HG03469 (cell line): ENCODE data around the gene XXYLT1.
"Not testable (repeated sequence)": the region's sequence is repeated elsewhere in the genome, so short reads cannot be mapped to it uniquely, and the experiment has no call there.

Experiments
- ATAC-seq: cut with Tn5 transposase; IDR thresholded peaks from one replicate; pipeline ENCODE4 v1.9.1; 2021; ENCODE audit warnings: mild to moderate bottlenecking, moderate library complexity, moderate number of reproducible peaks; ENCODE audit not compliant: unreplicated experiment

The XXYLT1 gene

DNA sequence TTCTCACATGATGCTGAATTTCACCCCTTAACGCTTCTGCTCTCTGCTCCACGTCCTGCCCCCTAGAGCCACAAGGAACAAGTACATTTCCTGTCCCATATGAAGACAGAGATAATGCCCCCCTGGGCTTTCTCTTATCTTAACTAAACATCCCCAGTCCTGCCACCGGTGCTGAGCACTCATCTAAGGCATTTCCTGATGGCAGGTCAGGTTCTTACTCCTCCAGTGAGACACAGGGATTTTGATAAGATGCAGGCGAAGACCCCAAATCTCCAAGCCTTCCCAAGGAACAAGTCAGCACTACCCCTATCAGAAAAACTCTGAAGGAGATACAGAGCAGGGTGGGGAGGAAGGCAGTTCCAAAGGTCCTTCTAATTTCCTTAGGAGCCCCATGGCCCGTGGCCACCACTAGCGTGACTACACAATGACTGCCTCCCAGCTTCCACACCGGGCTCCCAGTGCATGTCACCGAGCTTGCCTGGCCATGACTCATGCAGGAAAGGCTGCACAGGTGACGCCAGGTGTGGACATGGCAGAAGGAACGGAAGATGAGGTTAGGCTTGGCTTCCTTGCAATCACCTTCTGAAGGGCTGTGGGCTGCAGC lies 152.9 kb downstream of the XXYLT1 start:
- ATAC-seq, result no peak

- no peak for ATAC-seq
Observed at GRCh38 chr3:195116407-195117185, 154.4 kb downstream of the XXYLT1 start.

GRCh38 chr3:195115600-195116406 lies 155.2 kb downstream of the XXYLT1 start:
- no peak for ATAC-seq

DNA sequence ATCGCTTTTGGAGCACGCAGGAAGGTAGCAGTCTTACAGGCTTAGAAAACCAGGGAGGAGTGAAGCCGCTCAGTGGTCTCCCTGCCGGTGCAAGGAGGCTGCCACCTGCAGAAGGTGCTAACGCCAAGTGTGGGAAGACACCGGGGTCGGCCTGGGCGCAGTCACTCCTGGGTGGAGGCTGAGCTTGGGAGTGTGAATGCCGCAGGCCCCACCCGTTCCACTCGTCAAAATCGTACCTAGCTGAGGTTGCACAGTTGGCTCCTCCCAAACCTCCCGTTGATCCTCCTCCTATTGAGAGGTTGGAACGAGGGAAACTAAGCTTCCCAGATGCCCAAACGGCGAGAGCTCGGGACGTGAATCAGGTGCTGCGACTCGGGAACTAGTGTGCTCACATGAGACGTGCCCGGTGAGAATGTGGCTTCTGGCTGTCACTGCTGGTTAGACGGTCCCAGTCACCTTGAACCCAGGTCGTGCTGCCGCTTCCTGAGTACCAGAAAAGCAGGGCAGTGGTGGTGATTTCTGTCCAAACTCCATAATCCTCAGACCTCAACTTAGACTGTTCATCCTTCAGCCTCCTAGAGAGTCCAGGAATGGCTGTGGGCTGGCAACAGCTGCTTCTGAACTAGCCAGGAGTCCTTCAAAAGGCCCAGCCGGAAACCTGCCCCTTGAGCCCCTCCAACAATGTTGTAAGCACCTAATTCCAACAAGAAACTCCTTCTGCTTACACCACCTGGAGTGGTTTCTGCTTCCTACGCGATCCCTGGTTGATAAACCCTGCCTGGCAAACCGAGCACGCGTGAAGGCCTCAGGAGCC lies 156.0 kb downstream of the XXYLT1 start:
- ATAC-seq, result no peak

DNA sequence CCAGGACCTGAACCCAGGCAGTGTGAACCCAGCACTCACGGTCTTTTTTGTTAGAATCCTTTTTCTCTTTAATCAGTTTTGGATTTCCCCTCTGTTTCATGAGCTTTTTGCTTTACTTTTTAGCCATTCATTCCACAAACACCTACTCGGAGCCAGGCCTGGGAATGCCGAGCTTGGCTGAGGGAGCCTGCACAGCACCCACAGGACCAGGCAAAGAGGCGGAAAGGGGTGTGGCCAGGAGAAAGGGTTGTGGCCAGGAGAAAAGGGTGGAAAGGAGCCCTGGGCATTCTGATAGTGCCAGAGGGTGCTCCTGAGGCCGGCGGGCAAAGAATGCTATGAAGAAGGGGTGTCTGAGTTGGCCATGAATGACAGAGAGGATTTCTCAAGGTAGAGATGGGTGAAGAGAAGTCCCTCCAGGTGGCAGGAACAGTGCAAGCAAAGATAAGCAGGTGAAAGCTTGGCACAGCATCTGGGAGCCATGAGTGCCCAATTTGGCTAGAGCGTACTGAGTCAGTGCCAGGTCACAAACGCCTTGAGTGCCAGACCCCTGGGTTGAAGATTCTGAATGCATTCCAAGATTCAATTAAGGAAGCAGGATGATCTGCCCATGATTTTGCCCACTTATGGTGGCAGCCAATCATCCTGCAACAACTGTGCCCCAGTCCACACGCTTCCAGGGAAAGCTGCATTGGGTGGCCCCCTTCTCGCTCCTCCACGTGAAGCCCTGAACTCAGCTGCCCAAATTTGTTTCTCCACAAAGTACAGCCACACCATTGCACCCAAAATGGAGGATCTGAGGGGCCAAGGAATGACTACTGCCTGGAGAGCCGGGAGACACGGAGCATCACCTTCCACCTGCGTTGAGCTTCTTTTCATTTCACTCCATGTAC lies 157.2 kb downstream of the XXYLT1 start:
- ATAC-seq, result no peak

- ATAC-seq, result no peak
Observed at GRCh38 chr3:195113048-195113447, 157.9 kb downstream of the XXYLT1 start.

DNA sequence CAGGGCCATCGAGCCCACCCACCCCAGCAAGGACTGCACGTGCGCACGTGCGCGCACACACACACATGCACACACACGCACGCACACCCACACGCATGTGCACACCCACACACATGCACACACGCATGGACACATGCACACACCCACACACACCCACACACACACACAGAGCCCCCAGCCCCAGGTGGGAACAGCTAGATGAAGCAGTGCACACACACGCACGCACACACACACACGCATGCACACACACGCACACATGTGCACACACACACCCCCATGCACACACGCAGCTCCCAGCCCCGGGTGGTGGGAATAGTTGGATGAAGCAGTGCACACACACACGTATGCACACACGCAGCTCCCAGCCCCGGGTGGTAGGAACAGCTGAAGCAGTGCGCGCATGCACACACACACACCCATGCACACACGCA lies 158.6 kb downstream of the XXYLT1 start:
- ATAC-seq, result no peak

DNA sequence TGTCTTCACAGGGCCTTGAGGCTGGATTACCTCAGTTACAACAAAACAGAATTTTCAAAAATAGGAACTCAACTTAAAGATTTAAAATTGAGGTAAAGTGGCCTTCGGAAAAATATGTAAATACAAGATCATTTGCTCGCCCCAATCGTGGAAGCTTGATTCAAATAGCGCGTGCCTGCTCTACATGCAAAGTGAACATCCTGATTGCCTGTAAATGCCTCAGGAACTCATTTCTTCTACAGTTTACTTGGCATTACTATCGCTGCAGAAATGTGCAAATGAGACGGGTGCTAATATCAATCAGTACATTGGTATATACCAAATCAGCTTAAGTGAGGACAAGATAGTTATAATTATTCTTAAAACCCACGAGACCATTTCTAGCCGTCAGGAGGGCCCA lies 159.2 kb downstream of the XXYLT1 start:
- no peak for ATAC-seq

GRCh38 chr3:195111319-195111705 lies 159.6 kb downstream of the XXYLT1 start:
- no peak for ATAC-seq

- no peak for ATAC-seq
Observed at GRCh38 chr3:195110647-195111318, 160.2 kb downstream of the XXYLT1 start.

- no peak for ATAC-seq
Observed at GRCh38 chr3:195109098-195109657, 161.8 kb downstream of the XXYLT1 start.

- ATAC-seq, result no peak
Observed at GRCh38 chr3:195107593-195107992, 163.4 kb downstream of the XXYLT1 start.

- not testable (repeated sequence) for ATAC-seq
Observed at GRCh38 chr3:195107031-195107430, 163.9 kb downstream of the XXYLT1 start.

DNA sequence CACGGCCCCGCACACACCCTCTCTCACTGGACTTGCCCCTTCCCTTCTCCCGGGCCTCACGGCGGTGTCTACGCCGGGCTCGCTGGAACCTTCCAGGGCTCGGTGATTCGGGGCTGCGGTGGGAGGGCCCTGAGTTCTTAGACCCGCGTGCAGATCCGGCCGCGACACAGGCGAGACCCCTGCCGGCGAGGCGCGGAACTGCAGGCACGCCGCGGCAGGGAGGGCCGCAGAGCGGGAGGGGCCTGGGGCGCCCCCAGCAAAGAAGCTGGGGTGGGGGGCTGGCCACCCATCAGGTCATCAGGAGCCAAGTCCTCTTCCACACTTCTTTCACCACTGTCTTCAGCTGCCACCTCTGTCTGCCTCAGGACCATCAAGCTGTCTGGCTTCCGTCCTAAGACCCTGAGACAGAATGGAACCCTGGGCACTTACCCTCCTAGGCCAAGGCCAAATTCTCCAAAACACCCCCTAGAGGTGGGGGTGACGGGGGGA lies 164.5 kb downstream of the XXYLT1 start:
- no peak for ATAC-seq

- ATAC-seq, result no peak
Observed at GRCh38 chr3:195105841-195106417, 165.0 kb downstream of the XXYLT1 start.

DNA sequence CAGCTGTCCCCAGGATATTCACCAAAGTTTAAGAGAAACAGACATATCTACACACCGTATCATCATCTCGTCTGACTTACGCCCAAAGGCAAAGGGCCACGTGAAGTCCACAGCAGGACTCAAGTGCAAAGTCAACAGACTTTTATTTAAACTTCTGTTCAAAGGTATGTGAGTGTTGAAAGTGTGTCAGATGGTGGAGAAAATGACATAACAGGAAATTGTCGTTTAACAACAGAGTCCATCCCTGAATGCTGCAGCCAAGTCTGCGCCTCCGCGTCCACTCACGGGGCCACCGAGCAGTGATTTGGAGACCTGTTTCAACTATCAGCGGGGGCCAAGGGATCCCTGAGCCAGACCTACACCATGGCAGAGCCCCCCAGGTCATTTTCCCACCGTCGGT lies 165.6 kb downstream of the XXYLT1 start:
- ATAC-seq, result no peak

DNA sequence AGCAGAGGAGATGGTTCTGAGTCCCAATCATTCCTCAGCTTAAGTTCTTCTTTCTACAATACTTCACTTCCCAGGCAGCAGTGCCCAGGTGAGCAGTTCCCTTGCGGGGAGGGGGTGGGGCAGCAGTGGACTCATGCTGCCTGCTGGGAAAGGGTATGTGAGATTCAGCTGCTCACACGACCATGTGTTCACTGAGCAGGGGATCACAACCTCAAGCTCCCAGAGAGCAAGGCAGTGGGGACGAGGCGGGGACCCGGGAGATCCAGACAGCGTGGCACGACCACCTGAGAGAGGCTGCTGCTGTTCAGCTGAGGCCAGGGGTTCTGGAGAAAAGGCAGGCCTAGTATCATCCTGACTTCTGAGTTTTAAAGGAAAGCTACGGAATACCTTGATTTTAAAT lies 166.6 kb downstream of the XXYLT1 start:
- ATAC-seq, result no peak

GRCh38 chr3:195103623-195104022 lies 167.3 kb downstream of the XXYLT1 start:
- ATAC-seq, result no peak
